Stimulated activated CD4-positive, alpha-beta T cell treated with anti-CD3 and anti-CD28 coated beads, Interleukin-15, amount 100 ng/mL, for 1 hour (primary cell): ENCODE data around the gene ELK1.
"Not testable (repeated sequence)": the region's sequence is repeated elsewhere in the genome, so short reads cannot be mapped to it uniquely, and the experiment has no call there.

Experiments used
- DNase-seq, 2 donors: peaks; one replicate each; pipeline ENCODE4 v3.0.0-alpha.2; 2020; ENCODE audit warnings: low read depth in 1 of 2, low spot score in 1 of 2

Gene ELK1

GRCh38 chrX:47613082-47613481, 37.3 kb downstream of the ELK1 start:
- no peak for DNase-seq

- DNase-seq = no peak
Measured at GRCh38 chrX:47612418-47612817, 37.9 kb downstream of the ELK1 start.

- DNase-seq = no peak
Measured at GRCh38 chrX:47611926-47612325, 38.4 kb downstream of the ELK1 start.

- DNase-seq = no peak
Measured at GRCh38 chrX:47611489-47611888, 38.9 kb downstream of the ELK1 start.

- DNase-seq = no peak
Measured at GRCh38 chrX:47610511-47610910, 39.9 kb downstream of the ELK1 start.

- DNase-seq = no peak
Measured at GRCh38 chrX:47608130-47608810, 42.1 kb downstream of the ELK1 start.

- no peak for DNase-seq
Measured at GRCh38 chrX:47607091-47607490, 43.3 kb downstream of the ELK1 start.

GRCh38 chrX:47605024-47605423, 45.3 kb downstream of the ELK1 start:
- no peak for DNase-seq

GRCh38 chrX:47603125-47603524, 47.2 kb downstream of the ELK1 start:
- not testable (repeated sequence) for DNase-seq

GRCh38 chrX:47597222-47597621, 53.1 kb downstream of the ELK1 start:
- no peak for DNase-seq

GRCh38 chrX:47596256-47596655, 54.1 kb downstream of the ELK1 start:
- no peak for DNase-seq

GRCh38 chrX:47595716-47596251, 54.6 kb downstream of the ELK1 start:
- no peak for DNase-seq

- DNase-seq = no peak
Measured at GRCh38 chrX:47593522-47593921, 56.8 kb downstream of the ELK1 start.

- DNase-seq = no peak
Measured at GRCh38 chrX:47590984-47591383, 59.4 kb downstream of the ELK1 start.

- DNase-seq = no peak
Measured at GRCh38 chrX:47587906-47588735, 62.2 kb downstream of the ELK1 start.

GRCh38 chrX:47587091-47587891, 63.1 kb downstream of the ELK1 start:
- no peak for DNase-seq

GRCh38 chrX:47586043-47586787, 64.1 kb downstream of the ELK1 start:
- no peak for DNase-seq
